Measurements from ENCODE around the gene COIL.

DNA sequence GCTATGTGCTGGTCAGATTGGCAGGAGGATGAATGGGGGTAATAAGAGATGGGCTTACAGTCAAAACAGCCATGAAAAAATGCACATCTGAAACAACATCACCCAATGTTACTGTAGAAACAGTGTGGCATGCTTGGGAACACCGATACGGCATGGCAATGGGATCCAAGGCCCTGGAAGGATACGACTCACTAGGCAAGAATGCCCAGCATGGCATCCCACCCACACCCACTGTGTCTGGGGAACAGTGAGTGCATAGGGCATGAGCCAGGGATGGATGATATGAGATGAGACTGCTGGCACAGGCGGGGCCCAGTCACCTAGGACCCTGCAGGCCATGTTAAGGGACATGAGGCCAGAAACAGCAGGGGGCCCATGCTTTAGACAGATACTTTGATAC lies 58.5 kb downstream of the COIL start:
- TF ChIP-seq, protein P1, sequence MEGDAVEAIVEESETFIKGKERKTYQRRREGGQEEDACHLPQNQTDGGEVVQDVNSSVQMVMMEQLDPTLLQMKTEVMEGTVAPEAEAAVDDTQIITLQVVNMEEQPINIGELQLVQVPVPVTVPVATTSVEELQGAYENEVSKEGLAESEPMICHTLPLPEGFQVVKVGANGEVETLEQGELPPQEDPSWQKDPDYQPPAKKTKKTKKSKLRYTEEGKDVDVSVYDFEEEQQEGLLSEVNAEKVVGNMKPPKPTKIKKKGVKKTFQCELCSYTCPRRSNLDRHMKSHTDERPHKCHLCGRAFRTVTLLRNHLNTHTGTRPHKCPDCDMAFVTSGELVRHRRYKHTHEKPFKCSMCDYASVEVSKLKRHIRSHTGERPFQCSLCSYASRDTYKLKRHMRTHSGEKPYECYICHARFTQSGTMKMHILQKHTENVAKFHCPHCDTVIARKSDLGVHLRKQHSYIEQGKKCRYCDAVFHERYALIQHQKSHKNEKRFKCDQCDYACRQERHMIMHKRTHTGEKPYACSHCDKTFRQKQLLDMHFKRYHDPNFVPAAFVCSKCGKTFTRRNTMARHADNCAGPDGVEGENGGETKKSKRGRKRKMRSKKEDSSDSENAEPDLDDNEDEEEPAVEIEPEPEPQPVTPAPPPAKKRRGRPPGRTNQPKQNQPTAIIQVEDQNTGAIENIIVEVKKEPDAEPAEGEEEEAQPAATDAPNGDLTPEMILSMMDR (IDR thresholded peaks at IDR 0.05), result no peak
- no peak for TF ChIP-seq EZH2 (IDR thresholded peaks at IDR 0.05; ENCODE audit: borderline replicate concordance, insufficient read depth, low read depth, low read length, poor library complexity, severe bottlenecking)

Measured in B cell (primary cell).